HepG2 (cell line): ENCODE data around the gene RNPEPL1. TPM values are rescaled to one million over a fixed set of nuclear protein-coding genes. Genes with fewer than 3 reads are reported as not detected.

Source experiments
- HOMEZ ChIP-seq: IDR thresholded peaks from 2 replicates; pipeline ENCODE4 v1.6.1; 2016; ENCODE audit warnings: low read depth
- KLF16 ChIP-seq, 2 experiments: sonication (generic) in 1 of 2; formaldehyde crosslinking in 1 of 2; IDR thresholded peaks; 2 replicates each; pipeline versions ENCODE4 v1.6.1 to v1.8.0; 2016 to 2023; ENCODE audit warnings: missing genetic modification reagents in 2 of 2, missing compliant biosample characterization in 1 of 2
- NR1H2 ChIP-seq: sonication (generic); formaldehyde crosslinking; IDR thresholded peaks from 2 replicates; pipeline ENCODE4 v1.8.1; 2022; ENCODE audit warnings: low read depth, missing genetic modification reagents, borderline replicate concordance
- NR3C1 ChIP-seq: sonication (generic); formaldehyde crosslinking; IDR thresholded peaks from 2 replicates; pipeline ENCODE4 v1.4.0; 2020; ENCODE audit warnings: missing genetic modification reagents
- PPARG ChIP-seq: conservative IDR thresholded peaks from 2 replicates; pipeline ENCODE4 v1.6.1; 2016; ENCODE audit warnings: missing biosample characterization, missing genetic modification reagents
- RARA ChIP-seq: IDR thresholded peaks from 2 replicates; pipeline ENCODE4 v1.6.1; 2016; ENCODE audit warnings: missing genetic modification reagents, missing compliant biosample characterization
- SIX4 ChIP-seq: sonication (generic); formaldehyde crosslinking; IDR thresholded peaks from 2 replicates; pipeline ENCODE4 v1.4.0; 2020; ENCODE audit warnings: missing genetic modification reagents
- TEAD2 ChIP-seq: sonication (generic); formaldehyde crosslinking; IDR thresholded peaks from 2 replicates; pipeline ENCODE4 v1.9.0; 2021; ENCODE audit warnings: missing genetic modification reagents
- THYN1 ChIP-seq: sonication (generic); formaldehyde crosslinking; IDR thresholded peaks from 2 replicates; pipeline ENCODE4 v1.8.1; 2023; ENCODE audit warnings: low read depth, mild to moderate bottlenecking, moderate library complexity, missing genetic modification reagents, borderline replicate concordance
- TRIM24 ChIP-seq: sonication (generic); formaldehyde crosslinking; IDR thresholded peaks from 2 replicates; pipeline ENCODE4 v1.8.0; 2022; ENCODE audit warnings: mild to moderate bottlenecking, missing genetic modification reagents
- ZBTB21 ChIP-seq: sonication (generic); formaldehyde crosslinking; IDR thresholded peaks from 2 replicates; pipeline ENCODE4 v1.4.0; 2020; ENCODE audit warnings: missing genetic modification reagents
- ZNF232 ChIP-seq: sonication (generic); formaldehyde crosslinking; IDR thresholded peaks from 2 replicates; pipeline ENCODE4 v1.4.0; 2020; ENCODE audit warnings: missing genetic modification reagents, borderline replicate concordance
- ZNF549 ChIP-seq: sonication (generic); formaldehyde crosslinking; IDR thresholded peaks from 2 replicates; pipeline ENCODE4 v1.5.0; 2020; ENCODE audit warnings: missing genetic modification reagents
- ZNF878 ChIP-seq: sonication (generic); formaldehyde crosslinking; IDR thresholded peaks from 2 replicates; pipeline ENCODE4 v1.8.1; 2023; ENCODE audit warnings: mild to moderate bottlenecking, missing genetic modification reagents, moderate library complexity
- polyA plus RNA-seq, 8 experiments: library from polyadenylated mRNA; depleted of rRNA in 3 of 8; stranded (reverse) in 7 of 8; unstranded in 1 of 8; fragments of >200 nt; fragmentation: Illumina TruSeq in 4 of 8; extraction: Trizol in 4 of 8; gene quantifications; 2 replicates each; pipeline versions ENCODE4 v1.2.1 to v1.2.3, GENCODE V29; 2011 to 2016; ENCODE audit warnings: low read depth in 4 of 8, missing spikeins in 1 of 8, mixed read lengths in 1 of 8; ENCODE audit not compliant: insufficient read depth in 1 of 8
- total RNA-seq, 5 experiments: library from RNA; depleted of rRNA; stranded (reverse); fragments of >200 nt; fragmentation: Illumina TruSeq; extraction: Trizol; gene quantifications; 2 replicates each; pipeline ENCODE4 v1.2.3, GENCODE V29; 2016; ENCODE audit warnings: low read depth in 1 of 5
- TF ChIP-seq, protein P1 (sequence below): sonication (generic); formaldehyde crosslinking; IDR thresholded peaks from 2 replicates; pipeline ENCODE4 v1.4.0; 2020; ENCODE audit warnings: missing genetic modification reagents, borderline replicate concordance
- TF ChIP-seq, protein P2 (sequence below): IDR thresholded peaks from 2 replicates; pipeline ENCODE4 v1.6.1; 2016; ENCODE audit warnings: missing genetic modification reagents, missing compliant biosample characterization
- TF ChIP-seq, protein P3 (sequence below): sonication (generic); formaldehyde crosslinking; IDR thresholded peaks from 2 replicates; pipeline ENCODE4 v1.4.0; 2020; ENCODE audit warnings: missing genetic modification reagents
- TF ChIP-seq, protein P4 (sequence below): sonication (generic); formaldehyde crosslinking; IDR thresholded peaks from 2 replicates; pipeline ENCODE4 v1.9.0; 2022; ENCODE audit warnings: low read depth, missing genetic modification reagents
- TF ChIP-seq, protein P5 (sequence below): sonication (generic); formaldehyde crosslinking; IDR thresholded peaks from 2 replicates; pipeline ENCODE4 v1.4.0; 2020; ENCODE audit warnings: missing genetic modification reagents, borderline replicate concordance

The RNPEPL1 gene
- total and polyA plus RNA-seq, 2 of the 13 experiments (the other 11 are each of a cell fraction or from before 2014, with no cell fraction given): 13.0 to 18.0 TPM

GRCh38 chr2:240567872-240568677 is at the start of gene RNPEPL1 (continued):
- TF ChIP-seq, protein P1, sequence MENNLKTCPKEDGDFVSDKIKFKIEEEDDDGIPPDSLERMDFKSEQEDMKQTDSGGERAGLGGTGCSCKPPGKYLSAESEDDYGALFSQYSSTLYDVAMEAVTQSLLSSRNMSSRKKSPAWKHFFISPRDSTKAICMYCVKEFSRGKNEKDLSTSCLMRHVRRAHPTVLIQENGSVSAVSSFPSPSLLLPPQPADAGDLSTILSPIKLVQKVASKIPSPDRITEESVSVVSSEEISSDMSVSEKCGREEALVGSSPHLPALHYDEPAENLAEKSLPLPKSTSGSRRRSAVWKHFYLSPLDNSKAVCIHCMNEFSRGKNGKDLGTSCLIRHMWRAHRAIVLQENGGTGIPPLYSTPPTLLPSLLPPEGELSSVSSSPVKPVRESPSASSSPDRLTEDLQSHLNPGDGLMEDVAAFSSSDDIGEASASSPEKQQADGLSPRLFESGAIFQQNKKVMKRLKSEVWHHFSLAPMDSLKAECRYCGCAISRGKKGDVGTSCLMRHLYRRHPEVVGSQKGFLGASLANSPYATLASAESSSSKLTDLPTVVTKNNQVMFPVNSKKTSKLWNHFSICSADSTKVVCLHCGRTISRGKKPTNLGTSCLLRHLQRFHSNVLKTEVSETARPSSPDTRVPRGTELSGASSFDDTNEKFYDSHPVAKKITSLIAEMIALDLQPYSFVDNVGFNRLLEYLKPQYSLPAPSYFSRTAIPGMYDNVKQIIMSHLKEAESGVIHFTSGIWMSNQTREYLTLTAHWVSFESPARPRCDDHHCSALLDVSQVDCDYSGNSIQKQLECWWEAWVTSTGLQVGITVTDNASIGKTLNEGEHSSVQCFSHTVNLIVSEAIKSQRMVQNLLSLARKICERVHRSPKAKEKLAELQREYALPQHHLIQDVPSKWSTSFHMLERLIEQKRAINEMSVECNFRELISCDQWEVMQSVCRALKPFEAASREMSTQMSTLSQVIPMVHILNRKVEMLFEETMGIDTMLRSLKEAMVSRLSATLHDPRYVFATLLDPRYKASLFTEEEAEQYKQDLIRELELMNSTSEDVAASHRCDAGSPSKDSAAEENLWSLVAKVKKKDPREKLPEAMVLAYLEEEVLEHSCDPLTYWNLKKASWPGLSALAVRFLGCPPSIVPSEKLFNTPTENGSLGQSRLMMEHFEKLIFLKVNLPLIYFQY (CRISPR knock-in tag): no peak
- TF ChIP-seq THYN1 (CRISPR knock-in tag) (no peak), TRIM24 (no peak), HOMEZ (CRISPR knock-in tag) (no peak), RARA (no peak; the same call in 1 of the 2 replicates), TEAD2 (no peak), NR3C1 (no peak), ZNF878 (CRISPR knock-in tag) (no peak), ZNF232 (no peak), ZBTB21 (CRISPR knock-in tag) (no peak), ZNF549 (CRISPR knock-in tag) (no peak), SIX4 (no peak), PPARG (no peak), NR1H2 (no peak), KLF16 (CRISPR knock-in tag; IDR thresholded peaks at IDR 0.05) (no peak; a peak in 1 of 4 replicates)
- TF ChIP-seq, protein P2, sequence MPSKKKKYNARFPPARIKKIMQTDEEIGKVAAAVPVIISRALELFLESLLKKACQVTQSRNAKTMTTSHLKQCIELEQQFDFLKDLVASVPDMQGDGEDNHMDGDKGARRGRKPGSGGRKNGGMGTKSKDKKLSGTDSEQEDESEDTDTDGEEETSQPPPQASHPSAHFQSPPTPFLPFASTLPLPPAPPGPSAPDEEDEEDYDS (CRISPR knock-in tag): 0 out of 2 replicates have a peak, but pooled peaks have one; percentile 25
- TF ChIP-seq, protein P3, sequence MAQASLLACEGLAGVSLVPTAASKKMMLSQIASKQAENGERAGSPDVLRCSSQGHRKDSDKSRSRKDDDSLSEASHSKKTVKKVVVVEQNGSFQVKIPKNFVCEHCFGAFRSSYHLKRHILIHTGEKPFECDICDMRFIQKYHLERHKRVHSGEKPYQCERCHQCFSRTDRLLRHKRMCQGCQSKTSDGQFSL (CRISPR knock-in tag): no peak
- TF ChIP-seq, protein P4, sequence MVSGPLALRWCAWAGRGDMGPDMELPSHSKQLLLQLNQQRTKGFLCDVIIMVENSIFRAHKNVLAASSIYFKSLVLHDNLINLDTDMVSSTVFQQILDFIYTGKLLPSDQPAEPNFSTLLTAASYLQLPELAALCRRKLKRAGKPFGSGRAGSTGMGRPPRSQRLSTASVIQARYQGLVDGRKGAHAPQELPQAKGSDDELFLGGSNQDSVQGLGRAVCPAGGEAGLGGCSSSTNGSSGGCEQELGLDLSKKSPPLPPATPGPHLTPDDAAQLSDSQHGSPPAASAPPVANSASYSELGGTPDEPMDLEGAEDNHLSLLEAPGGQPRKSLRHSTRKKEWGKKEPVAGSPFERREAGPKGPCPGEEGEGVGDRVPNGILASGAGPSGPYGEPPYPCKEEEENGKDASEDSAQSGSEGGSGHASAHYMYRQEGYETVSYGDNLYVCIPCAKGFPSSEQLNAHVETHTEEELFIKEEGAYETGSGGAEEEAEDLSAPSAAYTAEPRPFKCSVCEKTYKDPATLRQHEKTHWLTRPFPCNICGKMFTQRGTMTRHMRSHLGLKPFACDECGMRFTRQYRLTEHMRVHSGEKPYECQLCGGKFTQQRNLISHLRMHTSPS (CRISPR knock-in tag): no peak
- TF ChIP-seq, protein P5, sequence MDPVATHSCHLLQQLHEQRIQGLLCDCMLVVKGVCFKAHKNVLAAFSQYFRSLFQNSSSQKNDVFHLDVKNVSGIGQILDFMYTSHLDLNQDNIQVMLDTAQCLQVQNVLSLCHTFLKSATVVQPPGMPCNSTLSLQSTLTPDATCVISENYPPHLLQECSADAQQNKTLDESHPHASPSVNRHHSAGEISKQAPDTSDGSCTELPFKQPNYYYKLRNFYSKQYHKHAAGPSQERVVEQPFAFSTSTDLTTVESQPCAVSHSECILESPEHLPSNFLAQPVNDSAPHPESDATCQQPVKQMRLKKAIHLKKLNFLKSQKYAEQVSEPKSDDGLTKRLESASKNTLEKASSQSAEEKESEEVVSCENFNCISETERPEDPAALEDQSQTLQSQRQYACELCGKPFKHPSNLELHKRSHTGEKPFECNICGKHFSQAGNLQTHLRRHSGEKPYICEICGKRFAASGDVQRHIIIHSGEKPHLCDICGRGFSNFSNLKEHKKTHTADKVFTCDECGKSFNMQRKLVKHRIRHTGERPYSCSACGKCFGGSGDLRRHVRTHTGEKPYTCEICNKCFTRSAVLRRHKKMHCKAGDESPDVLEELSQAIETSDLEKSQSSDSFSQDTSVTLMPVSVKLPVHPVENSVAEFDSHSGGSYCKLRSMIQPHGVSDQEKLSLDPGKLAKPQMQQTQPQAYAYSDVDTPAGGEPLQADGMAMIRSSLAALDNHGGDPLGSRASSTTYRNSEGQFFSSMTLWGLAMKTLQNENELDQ: no peak
